GM13977 (cell line): ENCODE measurements around the gene PPA2.

Experiments used
- DNase-seq: peaks from one replicate; pipeline ENCODE4 v3.0.0; 2012; ENCODE audit warnings: low spot score
- in situ Hi-C: fragments of 300-500 bp; cut with MboI; formaldehyde crosslinking; loops from one replicate; pipeline ENCODE4 v1.12.0; 2022; ENCODE audit warnings: low sequenced_read_pairs, low pct_unique_long_range_greater_than_20kb, mixed read lengths, inconsistent platforms; ENCODE audit not compliant: unreplicated experiment
- TF ChIP-seq, protein P1 (sequence below): IDR thresholded peaks from 2 replicates; pipeline ENCODE4 v1.5.1; 2012; ENCODE audit warnings: mild to moderate bottlenecking, control low read depth; ENCODE audit not compliant: insufficient read depth; ENCODE audit errors: extremely low read depth, missing control alignments

The PPA2 gene

DNA sequence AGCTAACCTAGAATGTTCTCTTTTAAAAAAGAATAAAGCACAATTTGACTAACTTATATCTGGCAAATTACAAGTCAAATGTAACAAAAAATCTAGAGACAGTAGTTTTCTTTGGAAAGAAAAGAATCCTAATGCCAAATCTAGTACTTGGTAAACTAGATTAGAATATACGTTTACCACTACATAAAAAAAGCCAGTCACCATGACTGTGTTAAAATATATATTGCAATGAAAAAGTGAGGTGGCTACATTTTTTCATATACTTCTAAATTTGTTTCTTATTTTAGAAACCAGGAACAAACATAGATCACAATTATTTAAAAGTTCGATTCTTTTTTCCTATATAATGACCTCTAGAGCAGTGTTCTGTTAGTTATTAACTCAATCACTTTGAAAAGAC lies 29.6 kb upstream of the PPA2 start:
- TF ChIP-seq, protein P1, sequence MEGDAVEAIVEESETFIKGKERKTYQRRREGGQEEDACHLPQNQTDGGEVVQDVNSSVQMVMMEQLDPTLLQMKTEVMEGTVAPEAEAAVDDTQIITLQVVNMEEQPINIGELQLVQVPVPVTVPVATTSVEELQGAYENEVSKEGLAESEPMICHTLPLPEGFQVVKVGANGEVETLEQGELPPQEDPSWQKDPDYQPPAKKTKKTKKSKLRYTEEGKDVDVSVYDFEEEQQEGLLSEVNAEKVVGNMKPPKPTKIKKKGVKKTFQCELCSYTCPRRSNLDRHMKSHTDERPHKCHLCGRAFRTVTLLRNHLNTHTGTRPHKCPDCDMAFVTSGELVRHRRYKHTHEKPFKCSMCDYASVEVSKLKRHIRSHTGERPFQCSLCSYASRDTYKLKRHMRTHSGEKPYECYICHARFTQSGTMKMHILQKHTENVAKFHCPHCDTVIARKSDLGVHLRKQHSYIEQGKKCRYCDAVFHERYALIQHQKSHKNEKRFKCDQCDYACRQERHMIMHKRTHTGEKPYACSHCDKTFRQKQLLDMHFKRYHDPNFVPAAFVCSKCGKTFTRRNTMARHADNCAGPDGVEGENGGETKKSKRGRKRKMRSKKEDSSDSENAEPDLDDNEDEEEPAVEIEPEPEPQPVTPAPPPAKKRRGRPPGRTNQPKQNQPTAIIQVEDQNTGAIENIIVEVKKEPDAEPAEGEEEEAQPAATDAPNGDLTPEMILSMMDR = no peak
- in situ Hi-C loops = no loop called here
- DNase-seq = no peak

DNA sequence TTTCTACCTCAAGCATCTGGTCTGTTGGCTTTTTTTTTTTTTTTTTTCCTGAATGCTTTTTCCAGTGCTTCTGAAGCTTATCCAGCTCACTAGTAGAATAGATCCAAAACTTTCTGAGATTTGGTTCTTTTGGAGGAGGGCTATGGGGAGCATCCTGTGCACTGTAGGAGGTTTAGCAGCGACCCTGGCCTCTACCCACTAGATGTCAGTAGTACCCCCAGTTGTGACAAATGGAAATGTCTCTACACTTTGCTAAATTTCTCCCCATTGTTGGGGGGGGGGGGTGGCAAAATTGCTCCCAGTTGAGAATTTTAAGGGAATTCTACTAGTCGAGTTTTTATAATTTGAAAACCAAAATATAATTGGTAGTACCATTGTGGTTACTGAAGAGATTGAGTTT lies 23.0 kb upstream of the PPA2 start:
- in situ Hi-C loops = no loop called here
- TF ChIP-seq, protein P1 = peak; percentile 50
- DNase-seq = no peak

DNA sequence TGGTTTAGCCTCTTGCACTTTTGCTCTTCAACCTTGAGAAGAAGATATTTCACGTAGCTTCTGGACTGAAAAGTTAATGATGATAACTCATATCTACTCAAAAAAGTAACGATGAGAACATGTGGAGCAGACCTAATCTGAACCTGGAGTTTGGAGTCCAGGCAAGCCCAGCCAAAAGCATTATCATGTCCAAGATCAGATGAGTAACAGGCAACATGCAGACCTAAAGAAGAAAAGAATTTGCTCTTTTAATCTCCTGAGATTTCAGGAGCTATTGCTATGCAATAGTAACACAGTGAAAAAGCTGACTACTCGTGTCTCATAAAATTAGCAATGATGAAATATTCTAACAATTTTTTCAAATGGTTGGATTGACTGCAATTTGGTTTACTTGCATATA lies 21.8 kb upstream of the PPA2 start:
- in situ Hi-C loops = no loop called here
- TF ChIP-seq, protein P1 = no peak
- no peak for DNase-seq

DNA sequence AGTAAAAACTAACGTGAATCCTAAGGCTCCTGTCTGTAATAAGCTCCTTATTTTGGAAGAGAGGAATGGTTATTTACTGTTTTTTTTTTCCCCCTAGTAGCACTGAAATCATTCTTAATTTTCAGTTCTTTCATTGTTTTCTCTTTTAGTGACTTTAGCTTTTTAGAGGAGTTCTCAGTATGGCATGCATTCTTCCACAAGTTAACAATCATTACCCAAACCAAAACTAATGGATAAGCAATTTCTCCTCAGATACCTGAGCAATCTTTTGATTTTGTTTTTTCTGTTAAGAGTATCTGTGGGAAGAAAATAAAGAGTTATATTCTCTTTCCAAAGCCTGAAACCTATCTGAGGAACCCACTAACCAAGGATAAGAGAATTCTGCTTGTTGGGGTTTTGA lies 16.7 kb upstream of the PPA2 start:
- TF ChIP-seq, protein P1 = no peak
- DNase-seq = no peak
- in situ Hi-C loops = no loop called here

DNA sequence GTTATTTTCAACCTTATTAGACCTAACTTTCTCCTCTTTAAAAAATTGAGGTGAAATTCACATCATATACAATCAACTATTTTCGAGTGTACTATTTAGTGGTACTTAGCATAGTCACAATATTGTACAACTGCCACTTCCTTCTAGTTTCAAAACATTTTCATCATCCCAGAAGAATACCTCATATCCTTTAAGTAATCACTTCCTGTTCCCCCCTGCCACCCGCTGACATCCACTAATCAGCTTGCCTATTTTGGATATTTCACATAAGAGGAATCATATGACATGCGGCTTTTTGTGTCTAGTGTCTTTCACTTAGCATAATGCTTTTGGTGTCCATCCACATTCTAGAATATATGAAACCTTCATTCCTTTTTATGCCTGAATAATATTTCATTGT lies 10.0 kb upstream of the PPA2 start:
- TF ChIP-seq, protein P1 = no peak
- in situ Hi-C loops = no loop called here
- no peak for DNase-seq

DNA sequence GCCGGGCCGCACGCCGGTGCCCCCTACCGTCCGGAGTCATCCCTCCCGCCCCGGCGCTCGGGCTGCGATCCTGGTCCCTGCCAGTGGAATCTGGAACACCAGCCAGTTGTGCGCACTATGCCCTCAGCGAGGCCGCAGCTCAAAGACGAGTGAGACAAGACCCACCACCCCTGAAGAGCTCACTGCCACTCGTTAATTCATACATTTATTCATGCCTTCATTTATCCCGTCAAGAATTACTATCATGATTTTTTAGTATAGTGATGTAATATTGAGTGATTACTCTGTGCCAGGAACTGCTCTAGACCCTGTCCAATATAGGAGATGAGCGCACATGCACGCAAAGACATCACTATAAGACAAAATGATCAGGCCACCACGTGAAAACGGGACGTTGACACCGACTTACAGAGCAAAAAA lies 247 bp upstream of the PPA2 start:
- in situ Hi-C loops = loop anchor here (25.0 kb wide), 5 partner anchors 337 to 1412 kb away; partner anchors contain the start of gene TET2
- no peak for DNase-seq
- TF ChIP-seq, protein P1 = peak; percentile 98

DNA sequence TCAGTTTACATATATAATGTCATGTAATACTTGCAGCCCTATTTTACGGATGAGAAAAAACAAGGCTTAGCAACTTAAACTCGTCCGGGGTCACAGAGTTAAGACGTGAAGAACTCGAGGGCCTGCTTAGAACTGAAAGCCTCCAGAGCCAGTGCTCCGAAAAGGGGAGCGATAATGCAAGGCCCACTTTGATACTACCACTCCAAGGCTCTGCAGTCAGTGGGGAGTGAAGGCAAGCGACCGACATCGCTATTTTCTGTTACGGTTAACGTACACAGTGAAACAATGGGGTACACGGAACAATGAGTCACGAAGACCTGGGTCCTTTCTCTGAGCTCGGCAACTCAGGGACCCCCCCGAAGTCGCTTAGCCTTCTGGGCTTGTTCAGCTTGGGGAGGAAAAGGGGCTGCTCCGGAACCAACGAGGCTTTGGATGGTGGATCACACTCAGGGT lies 965 bp downstream of the PPA2 start:
- in situ Hi-C loops = loop anchor here (25.0 kb wide), 5 partner anchors 336 to 1411 kb away; partner anchors contain the start of gene TET2
- TF ChIP-seq, protein P1 = no peak
- no peak for DNase-seq
